Endothelial cell of umbilical vein (primary cell): ENCODE measurements around the gene SMOC2.

Source experiments
- EZH2 ChIP-seq: IDR thresholded peaks from 2 replicates; pipeline ENCODE4 v1.6.1; 2012; ENCODE audit warnings: borderline replicate concordance, low read depth, mild to moderate bottlenecking, moderate library complexity, low read length, inconsistent platforms; ENCODE audit not compliant: severe bottlenecking
- POLR2A ChIP-seq: IDR thresholded peaks from 2 replicates; pipeline ENCODE4 v1.6.1; 2012; ENCODE audit warnings: low read depth, mild to moderate bottlenecking, control low read depth, low read length
- TF ChIP-seq, protein P1 (sequence below), 2 donors: IDR thresholded peaks; 1 replicate in 1 of 2; 2 replicates in 1 of 2; pipeline ENCODE4 v1.5.1; 2011; ENCODE audit warnings: low read length in 2 of 2, mild to moderate bottlenecking in 2 of 2, moderate library complexity in 2 of 2, control low read depth in 1 of 2, inconsistent platforms in 1 of 2, low read depth in 1 of 2; ENCODE audit not compliant: insufficient read depth in 1 of 2; ENCODE audit errors: extremely low read depth in 1 of 2

DNA sequence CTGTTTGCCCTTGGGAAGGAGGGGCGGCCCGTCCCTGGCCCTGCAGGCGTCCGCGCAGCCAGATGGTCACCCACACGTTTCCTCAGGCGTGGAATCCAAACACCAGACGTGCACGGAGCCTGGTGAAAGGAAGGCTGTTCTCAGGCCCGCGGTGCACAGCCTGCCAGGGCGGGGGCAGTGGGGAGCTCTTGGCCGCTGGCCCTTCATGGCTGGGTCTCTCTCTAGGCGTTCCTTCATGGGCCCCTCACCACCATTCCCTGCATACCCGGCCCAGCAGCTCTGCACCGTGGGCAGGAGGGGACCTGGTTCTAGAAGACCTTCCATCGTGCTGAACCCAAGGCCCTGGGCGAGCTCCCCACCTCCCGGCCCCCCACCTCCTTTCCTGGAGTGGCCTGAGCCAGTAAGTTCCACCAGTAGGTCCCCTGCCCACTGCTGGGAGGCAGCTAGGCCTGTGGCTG is 30.4 kb upstream of the SMOC2 start:
- TF ChIP-seq, protein P1, sequence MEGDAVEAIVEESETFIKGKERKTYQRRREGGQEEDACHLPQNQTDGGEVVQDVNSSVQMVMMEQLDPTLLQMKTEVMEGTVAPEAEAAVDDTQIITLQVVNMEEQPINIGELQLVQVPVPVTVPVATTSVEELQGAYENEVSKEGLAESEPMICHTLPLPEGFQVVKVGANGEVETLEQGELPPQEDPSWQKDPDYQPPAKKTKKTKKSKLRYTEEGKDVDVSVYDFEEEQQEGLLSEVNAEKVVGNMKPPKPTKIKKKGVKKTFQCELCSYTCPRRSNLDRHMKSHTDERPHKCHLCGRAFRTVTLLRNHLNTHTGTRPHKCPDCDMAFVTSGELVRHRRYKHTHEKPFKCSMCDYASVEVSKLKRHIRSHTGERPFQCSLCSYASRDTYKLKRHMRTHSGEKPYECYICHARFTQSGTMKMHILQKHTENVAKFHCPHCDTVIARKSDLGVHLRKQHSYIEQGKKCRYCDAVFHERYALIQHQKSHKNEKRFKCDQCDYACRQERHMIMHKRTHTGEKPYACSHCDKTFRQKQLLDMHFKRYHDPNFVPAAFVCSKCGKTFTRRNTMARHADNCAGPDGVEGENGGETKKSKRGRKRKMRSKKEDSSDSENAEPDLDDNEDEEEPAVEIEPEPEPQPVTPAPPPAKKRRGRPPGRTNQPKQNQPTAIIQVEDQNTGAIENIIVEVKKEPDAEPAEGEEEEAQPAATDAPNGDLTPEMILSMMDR (IDR thresholded peaks at IDR 0.05; ENCODE audit: extremely low read depth in 1 of 2, insufficient read depth in 1 of 2, low read depth in 1 of 2, low read length in 2 of 2), result no peak
- TF ChIP-seq POLR2A (no peak), EZH2 (no peak)
